Spleen (tissue), 11 donors: ENCODE data around the gene SLAMF1. TPM values are rescaled to one million over a fixed set of nuclear protein-coding genes. Genes with fewer than 3 reads are reported as not detected.

Experiments
- DNase-seq: peaks from one replicate; pipeline ENCODE4 v3.0.0-alpha.2; 2020
- H3K27ac ChIP-seq, 8 donors: fragments of 200-600 bp; sonication (generic) in 7 of 8; 1 replicate in 4 of 8; 2 replicates in 4 of 8; pipeline versions ENCODE4 v1.5.0 to v1.8.0; 2016 to 2021; ENCODE audit warnings: inconsistent platforms in 4 of 8, mild to moderate bottlenecking in 4 of 8, moderate library complexity in 1 of 8
- H3K27me3 ChIP-seq, 7 donors: fragments of 200-600 bp; sonication (generic) in 6 of 7; replicated peaks in 1 of 7; 1 replicate in 4 of 7; 2 replicates in 3 of 7; pipeline versions ENCODE4 v1.5.0 to v1.8.0; 2016 to 2021; ENCODE audit warnings: inconsistent platforms in 3 of 7, mild to moderate bottlenecking in 1 of 7
- H3K36me3 ChIP-seq, 6 donors: fragments of 200-600 bp; sonication (generic) in 5 of 6; 1 replicate in 4 of 6; 2 replicates in 2 of 6; pipeline versions ENCODE4 v1.5.0 to v1.8.0; 2016 to 2021; ENCODE audit warnings: inconsistent platforms in 2 of 6
- H3K4me1 ChIP-seq, 6 donors: fragments of 200-600 bp; sonication (generic) in 5 of 6; 1 replicate in 3 of 6; 2 replicates in 3 of 6; pipeline versions ENCODE4 v1.5.0 to v1.8.0; 2016 to 2021; ENCODE audit warnings: inconsistent platforms in 3 of 6
- H3K4me3 ChIP-seq, 8 donors: fragments of 200-600 bp; sonication (generic) in 7 of 8; 1 replicate in 4 of 8; 2 replicates in 4 of 8; pipeline versions ENCODE4 v1.5.0 to v1.8.0; 2016 to 2021; ENCODE audit warnings: inconsistent platforms in 4 of 8, mild to moderate bottlenecking in 4 of 8, moderate library complexity in 2 of 8
- H3K9me3 ChIP-seq, 8 donors: fragments of 200-600 bp; sonication (generic) in 7 of 8; 1 replicate in 4 of 8; 2 replicates in 4 of 8; pipeline versions ENCODE4 v1.5.0 to v1.8.0; 2016 to 2021; ENCODE audit warnings: inconsistent platforms in 4 of 8
- CTCF ChIP-seq, 11 experiments: fragments of 200-600 bp in 7 of 11; fragments of 450-650 bp in 4 of 11; sonication (generic) in 4 of 11; IDR thresholded peaks in 8 of 11; conservative IDR thresholded peaks in 3 of 11; 1 replicate in 7 of 11; 2 replicates in 4 of 11; pipeline versions ENCODE4 v1.4.0 to v1.8.0; 2016 to 2021; ENCODE audit warnings: antibody characterized with exemption in 11 of 11, inconsistent platforms in 4 of 11, mild to moderate bottlenecking in 1 of 11
- POLR2A ChIP-seq, 3 donors: fragments of 450-650 bp; IDR thresholded peaks; one replicate each; pipeline ENCODE4 v1.5.1; 2017; ENCODE audit warnings: antibody characterized with exemption in 3 of 3, mild to moderate bottlenecking in 1 of 3
- POLR2AphosphoS5 ChIP-seq, 3 donors: sonication (generic); formaldehyde crosslinking; IDR thresholded peaks; one replicate each; pipeline ENCODE4 v1.5.1; 2017; ENCODE audit warnings: antibody characterized with exemption in 3 of 3
- WGBS, 5 donors: extraction: QIAGEN DNeasy Blood & Tissue Kit in 3 of 5; methylation state at CpG; one replicate each; pipeline versions ENCODE4 v1.1.5 to v1.1.7; 2013 to 2018; 5-methylcytosine and 5-hydroxymethylcytosine counted together
- intact Hi-C: fragments of 100-400 bp; cut with DNase I; formaldehyde crosslinking; loops from one replicate; pipeline ENCODE4 v1.15.0; 2023; ENCODE audit warnings: low total_unique reads
- polyA plus RNA-seq, 3 donors: library from polyadenylated mRNA; stranded (reverse); fragments of 200-250 nt; gene quantifications; one replicate each; pipeline ENCODE4 v1.2.1, GENCODE V29; 2013
- total RNA-seq, 7 donors: library from RNA; depleted of rRNA in 3 of 7; stranded (reverse); fragments of >200 nt in 3 of 7; fragmentation: NEBNext Ultra II Directional in 4 of 7; extraction: Animal tissue kit (Norgen Biotek cat#: 25700) in 4 of 7; gene quantifications; one replicate each; pipeline versions ENCODE4 v1.1.0 to v1.2.1, GENCODE V29; 2016 to 2021
- donor health status: healthy with polysubstance abuse.
- donor health status: DM: no; HTN: no; CAD: no; lungs with moderate emphysema.
- donor health status: DM: no; HTN: no; CAD: no.
- donor health status: Bipolar disorder and iron deficiency.
- donor health status: healthy.
- donor health status: DM: no; HTN: no; CAD: no.
- donor health status: DM: yes; HTN: yes; CAD: no.

Gene SLAMF1
- total and polyA plus RNA-seq, 10 donors, result 2.8 to 18.3 (median 10.3) TPM

- intact Hi-C loops, result no loop called here
- DNase-seq, result no peak
- WGBS, 5 donors, result 87 to 98% (median 93%) methylated on average over 2 of the region's 2 CpGs
- Histone ChIP-seq H3K27ac (peak overlapping the region in 3 of 8 donors; percentile 32 to 67 (median 63)), H3K27me3 (no peaks in the 10 kb centered on the region), H3K4me1 (peaks cover 18 to 61% (median 38%) of the 10 kb centered on the region in 6 donors), H3K9me3 (no peaks in the 10 kb centered on the region), H3K36me3 (no peaks in the 10 kb centered on the region), H3K4me3 (no peak overlapping the region)
- no peak for TF ChIP-seq POLR2A (IDR thresholded peaks at IDR 0.05)
- TF ChIP-seq CTCF (IDR thresholded peaks at IDR 0.05 in 8 of 11, conservative IDR thresholded peaks at IDR 0.05 in 3 of 11), result no peak
- no peak for TF ChIP-seq POLR2AphosphoS5 (IDR thresholded peaks at IDR 0.05)
These were observed 12.0 kb upstream of the SLAMF1 start for GRCh38 chr1:160658814-160659193.

GRCh38 chr1:160658162-160658813 lies 11.4 kb upstream of the SLAMF1 start:
- no peak for DNase-seq
- intact Hi-C loops, result no loop called here
- Histone ChIP-seq H3K4me3 (no peak overlapping the region), H3K36me3 (no peaks in the 10 kb centered on the region), H3K27me3 (no peaks in the 10 kb centered on the region), H3K27ac (peak overlapping the region in 5 of 8 donors; percentile 22 to 67 (median 32)), H3K9me3 (no peaks in the 10 kb centered on the region), H3K4me1 (peaks cover 13 to 61% (median 37%) of the 10 kb centered on the region in 6 donors)
- TF ChIP-seq CTCF (IDR thresholded peaks at IDR 0.05 in 8 of 11, conservative IDR thresholded peaks at IDR 0.05 in 3 of 11) (no peak), POLR2AphosphoS5 (IDR thresholded peaks at IDR 0.05) (no peak), POLR2A (IDR thresholded peaks at IDR 0.05) (no peak)
- 90 to 97% (median 93%) methylated on average over 8 of the region's 8 CpGs for WGBS, 5 donors

GRCh38 chr1:160657250-160657781 lies 10.5 kb upstream of the SLAMF1 start:
- DNase-seq, result no peak
- no peaks in the 10 kb centered on the region for H3K27me3 ChIP-seq
- peak overlapping the region in 5 of 8 donors; percentile 22 to 67 (median 55) for H3K27ac ChIP-seq
- H3K4me3 ChIP-seq, result no peak overlapping the region
- H3K9me3 ChIP-seq, result no peaks in the 10 kb centered on the region
- 51 to 71% (median 58%) methylated on average over 5 of the region's 5 CpGs for WGBS, 5 donors
- TF ChIP-seq POLR2AphosphoS5 (IDR thresholded peaks at IDR 0.05), result no peak
- no peak for TF ChIP-seq CTCF (IDR thresholded peaks at IDR 0.05 in 8 of 11, conservative IDR thresholded peaks at IDR 0.05 in 3 of 11)
- no peak for TF ChIP-seq POLR2A (IDR thresholded peaks at IDR 0.05)
- no peaks in the 10 kb centered on the region for H3K36me3 ChIP-seq
- intact Hi-C loops, result no loop called here
- H3K4me1 ChIP-seq, result peaks cover 13 to 61% (median 37%) of the 10 kb centered on the region in 6 donors

- Histone ChIP-seq H3K4me1 (peaks cover 19 to 64% (median 41%) of the 10 kb centered on the region in 6 donors), H3K4me3 (no peak overlapping the region), H3K36me3 (no peaks in the 10 kb centered on the region), H3K9me3 (no peaks in the 10 kb centered on the region), H3K27ac (peak overlapping the region in 3 of 8 donors; percentile 16 to 67 (median 63)), H3K27me3 (no peaks in the 10 kb centered on the region)
- DNase-seq, result no peak
- intact Hi-C loops, result no loop called here
- WGBS, 5 donors, result 80 to 92% (median 86%) methylated on average over 3 of the region's 3 CpGs
- TF ChIP-seq POLR2A (IDR thresholded peaks at IDR 0.05) (no peak), POLR2AphosphoS5 (IDR thresholded peaks at IDR 0.05) (no peak), CTCF (IDR thresholded peaks at IDR 0.05 in 8 of 11, conservative IDR thresholded peaks at IDR 0.05 in 3 of 11) (no peak)
These were observed 9.9 kb upstream of the SLAMF1 start for GRCh38 chr1:160656737-160657136.
